ENCODE data around the gene GBX2.

- no peak for TF ChIP-seq CTCF (IDR thresholded peaks at IDR 0.05 in 2 of 3, conservative IDR thresholded peaks at IDR 0.05 in 1 of 3; ENCODE audit: borderline replicate concordance in 1 of 3, insufficient read depth in 1 of 3, low read depth in 2 of 3, low read length in 2 of 3)
- TF ChIP-seq ZNF274 (IDR thresholded peaks at IDR 0.05; ENCODE audit: low read depth, low read length): no peak
- no peak for TF ChIP-seq JUND (IDR thresholded peaks at IDR 0.05)
Measured at GRCh38 chr2:236178890-236179235, 10.7 kb upstream of the GBX2 start.
